ENCODE results near the gene POU2F2. TPM values are rescaled to one million over a fixed set of nuclear protein-coding genes. Genes with fewer than 3 reads are reported as not detected.

POU2F2 gene
- total RNA-seq, 1 donor from 2014 or later = 6.1 TPM

DNA sequence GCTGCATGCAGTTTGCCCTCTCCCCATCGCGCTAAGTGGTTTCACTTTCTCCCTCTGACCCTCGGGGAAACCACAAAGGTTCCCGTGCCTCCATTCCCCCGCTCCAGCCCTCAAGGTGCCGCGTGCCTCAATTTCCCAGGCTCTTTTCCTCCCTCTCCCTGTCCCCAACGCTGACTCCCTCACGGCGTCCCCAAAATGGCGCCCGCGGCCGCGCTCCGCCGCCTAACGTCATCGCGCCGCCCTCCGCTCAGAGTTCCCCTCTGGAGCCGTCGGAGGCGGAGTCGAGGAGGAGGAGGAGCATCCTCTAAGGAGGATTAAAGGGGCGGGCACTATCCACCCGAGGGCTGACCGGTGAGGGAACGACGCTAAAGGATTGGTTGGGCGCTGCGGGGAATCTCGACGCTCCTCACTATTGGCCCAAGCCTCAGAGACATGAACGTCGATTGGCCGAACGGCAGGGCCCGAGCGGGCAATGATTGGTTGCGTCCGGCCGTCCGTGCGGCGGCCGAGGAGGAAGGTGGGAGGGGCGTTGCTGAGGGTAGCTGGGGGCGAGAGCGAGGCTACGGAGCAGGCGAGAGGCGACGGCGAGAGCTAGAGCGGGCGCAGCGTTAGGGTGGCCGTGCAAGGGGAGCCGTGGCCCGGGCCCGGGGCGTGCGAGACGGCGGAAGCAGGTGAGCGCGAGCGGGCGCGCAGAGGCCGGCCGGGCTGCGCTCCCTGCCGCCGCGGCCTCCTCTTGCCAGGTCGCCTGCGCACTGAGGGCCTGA, 56.4 kb downstream of the POU2F2 start, which contains the start of gene ZNF574:
ZNF574 (plus strand) TSS at position 551 of the 764 bp plus-strand sequence. CDS start 2,441 bp downstream, outside the sequence.
- peaks cover 24% of the 10 kb centered on the region for H3K36me3 ChIP-seq
- intact Hi-C loops (cut with DNase I) = no loop called here
- peak; percentile 99 for DNase-seq
- TF ChIP-seq, protein P1, sequence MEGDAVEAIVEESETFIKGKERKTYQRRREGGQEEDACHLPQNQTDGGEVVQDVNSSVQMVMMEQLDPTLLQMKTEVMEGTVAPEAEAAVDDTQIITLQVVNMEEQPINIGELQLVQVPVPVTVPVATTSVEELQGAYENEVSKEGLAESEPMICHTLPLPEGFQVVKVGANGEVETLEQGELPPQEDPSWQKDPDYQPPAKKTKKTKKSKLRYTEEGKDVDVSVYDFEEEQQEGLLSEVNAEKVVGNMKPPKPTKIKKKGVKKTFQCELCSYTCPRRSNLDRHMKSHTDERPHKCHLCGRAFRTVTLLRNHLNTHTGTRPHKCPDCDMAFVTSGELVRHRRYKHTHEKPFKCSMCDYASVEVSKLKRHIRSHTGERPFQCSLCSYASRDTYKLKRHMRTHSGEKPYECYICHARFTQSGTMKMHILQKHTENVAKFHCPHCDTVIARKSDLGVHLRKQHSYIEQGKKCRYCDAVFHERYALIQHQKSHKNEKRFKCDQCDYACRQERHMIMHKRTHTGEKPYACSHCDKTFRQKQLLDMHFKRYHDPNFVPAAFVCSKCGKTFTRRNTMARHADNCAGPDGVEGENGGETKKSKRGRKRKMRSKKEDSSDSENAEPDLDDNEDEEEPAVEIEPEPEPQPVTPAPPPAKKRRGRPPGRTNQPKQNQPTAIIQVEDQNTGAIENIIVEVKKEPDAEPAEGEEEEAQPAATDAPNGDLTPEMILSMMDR (IDR thresholded peaks at IDR 0.05) = no peak
- peak within 1 kb of the TSS; percentile 69 for H3K4me3 ChIP-seq
- ATAC-seq = peak; percentile 98
- peaks cover 9% of the 10 kb centered on the region for H3K4me1 ChIP-seq
- H3K27ac ChIP-seq = peak within 1 kb of the TSS; percentile 97
- no peaks in the 10 kb centered on the region for H3K9me3 ChIP-seq
- no peaks in the 10 kb centered on the region for H3K27me3 ChIP-seq

DNA sequence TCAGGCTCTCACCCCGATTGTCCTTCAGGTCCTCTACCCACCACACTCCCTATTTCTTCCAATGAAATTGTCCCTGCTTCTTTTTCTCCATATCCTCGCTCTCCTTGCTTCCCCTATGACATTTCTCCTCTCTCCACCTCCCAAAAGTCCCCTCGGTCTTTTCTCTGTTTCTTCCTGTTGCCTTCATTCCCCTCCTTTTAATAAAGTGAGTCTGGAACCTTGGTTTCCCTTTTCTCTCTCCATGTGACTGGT, 57.0 kb downstream of the POU2F2 start:
- intact Hi-C loops (cut with DNase I) = no loop called here
- H3K36me3 ChIP-seq = peaks cover 19% of the 10 kb centered on the region

DNA sequence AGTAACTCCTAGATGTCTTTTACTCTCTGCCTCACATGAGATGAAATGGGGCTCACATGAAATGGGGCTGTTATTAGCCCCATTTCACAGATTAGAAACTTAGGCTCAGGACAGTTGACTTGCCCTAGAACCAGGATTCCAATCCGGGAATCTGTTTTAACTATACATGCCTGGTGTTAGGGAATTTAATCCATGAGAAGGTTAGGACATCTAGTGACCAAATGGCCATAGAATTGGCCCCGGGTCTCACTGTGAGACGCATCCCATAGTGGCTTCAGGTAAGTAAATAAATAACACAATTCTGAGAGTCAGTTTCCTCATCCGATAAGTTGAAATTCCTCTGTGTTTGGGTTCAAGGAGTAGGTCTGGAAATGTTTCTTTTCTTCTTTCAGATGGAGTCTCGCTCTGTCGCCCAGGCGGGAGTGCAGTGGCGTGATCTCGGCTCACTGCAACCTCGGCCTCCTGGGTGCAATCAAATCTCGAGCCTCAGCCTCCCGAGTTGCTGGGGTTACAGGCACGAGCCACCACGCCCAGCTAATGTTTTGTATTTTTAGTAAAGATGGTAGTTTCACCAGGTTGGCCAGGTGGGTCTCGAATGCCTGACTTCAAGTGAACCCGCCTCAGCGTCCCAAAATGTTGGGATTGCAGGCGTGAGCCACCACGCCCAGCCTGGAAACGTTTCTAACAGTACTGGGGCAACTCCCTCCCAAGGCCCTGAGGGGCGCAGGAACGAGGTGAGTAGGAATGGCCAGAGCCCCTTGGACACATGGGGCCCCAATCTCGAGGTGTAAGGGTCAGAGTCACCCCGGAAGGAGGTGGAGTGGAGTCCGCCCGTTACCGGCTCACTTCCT, 57.5 kb downstream of the POU2F2 start:
- peak overlapping the region; percentile 97 for H3K27ac ChIP-seq
- H3K9me3 ChIP-seq = no peaks in the 10 kb centered on the region
- peaks cover 13% of the 10 kb centered on the region for H3K36me3 ChIP-seq
- TF ChIP-seq, protein P1 (IDR thresholded peaks at IDR 0.05) = no peak
- intact Hi-C loops (cut with DNase I) = no loop called here
- H3K4me1 ChIP-seq = peaks cover 9% of the 10 kb centered on the region
- peak overlapping the region; percentile 69 for H3K4me3 ChIP-seq
- DNase-seq (no peak), ATAC-seq (peak; percentile 3)
- H3K27me3 ChIP-seq = no peaks in the 10 kb centered on the region

More for the DNA sequence above, 57.0 kb downstream of the POU2F2 start:
- DNase-seq = no peak
- TF ChIP-seq, protein P1 (IDR thresholded peaks at IDR 0.05) = no peak
- Histone ChIP-seq H3K27ac (peak overlapping the region; percentile 97), H3K27me3 (no peaks in the 10 kb centered on the region), H3K9me3 (no peaks in the 10 kb centered on the region), H3K4me3 (peak overlapping the region; percentile 69), H3K4me1 (peaks cover 9% of the 10 kb centered on the region)
- ATAC-seq = no peak

GRCh38 chr19:42071247-42071646, 61.0 kb downstream of the POU2F2 start:
- no peaks in the 10 kb centered on the region for H3K36me3 ChIP-seq
- TF ChIP-seq, protein P1 (IDR thresholded peaks at IDR 0.05) = no peak
- ATAC-seq (no peak), DNase-seq (no peak)
- H3K27me3 ChIP-seq = peaks cover 29% of the 10 kb centered on the region
- intact Hi-C loops (cut with DNase I) = no loop called here
- H3K9me3 ChIP-seq = no peaks in the 10 kb centered on the region
- no peak overlapping the region for H3K27ac ChIP-seq
- no peak overlapping the region for H3K4me3 ChIP-seq
- H3K4me1 ChIP-seq = no peaks in the 10 kb centered on the region

DNA sequence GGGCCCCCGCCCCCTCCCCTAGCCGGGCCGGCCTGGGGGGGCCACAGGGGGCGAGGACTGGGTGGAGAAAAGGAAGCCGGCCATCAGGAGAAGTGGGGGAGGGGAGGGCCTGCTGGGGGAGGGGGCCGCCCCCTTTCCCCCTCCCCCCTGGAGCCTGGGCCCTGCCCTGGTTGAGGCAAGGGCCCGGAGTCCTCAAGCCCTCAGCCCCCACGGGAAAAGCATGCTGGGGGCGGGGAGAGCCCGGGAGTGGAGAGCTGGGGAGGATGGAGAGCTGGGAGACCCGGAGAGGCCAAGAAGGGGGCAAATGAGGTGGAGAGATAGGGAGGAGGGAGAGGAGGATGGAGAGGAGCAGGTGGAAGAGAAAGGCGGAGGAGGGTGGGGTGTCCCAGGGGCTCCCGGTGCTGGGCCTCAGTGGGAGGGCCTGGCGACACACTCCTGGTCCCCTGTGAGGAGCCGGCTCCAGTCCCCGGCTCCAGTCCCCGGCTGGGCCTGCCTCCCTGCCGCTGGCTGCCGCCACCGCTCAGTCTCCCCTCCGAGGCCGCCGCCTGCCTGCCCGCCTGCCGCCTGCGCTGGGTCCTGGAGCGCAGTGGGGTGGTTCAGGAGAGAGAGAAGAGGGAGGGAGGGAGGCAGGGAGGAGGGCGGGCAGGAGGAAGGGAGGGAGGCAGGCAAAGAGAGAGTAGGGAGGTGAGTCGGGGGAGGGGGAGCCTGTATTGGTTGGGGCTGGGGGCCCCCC, 62.5 kb downstream of the POU2F2 start, which contains the start of gene GRIK5:
GRIK5 (minus strand) TSS at position 588 of the 733 bp plus-strand sequence. CDS start 4,436 bp downstream, outside the sequence.
- Histone ChIP-seq H3K4me1 (no peaks in the 10 kb centered on the region), H3K9me3 (no peaks in the 10 kb centered on the region), H3K27me3 (peaks cover 40% of the 10 kb centered on the region), H3K4me3 (no peak within 1 kb of the TSS), H3K27ac (no peak within 1 kb of the TSS), H3K36me3 (no peaks in the 10 kb centered on the region)
- no peak for ATAC-seq
- TF ChIP-seq, protein P1 (IDR thresholded peaks at IDR 0.05) = no peak
- no peak for DNase-seq
- intact Hi-C loops (cut with DNase I) = no loop called here
